GM23248 (cell line): ENCODE measurements around the gene ACP3. TPM values are rescaled to one million over a fixed set of nuclear protein-coding genes. Genes with fewer than 3 reads are reported as not detected.
A peak's percentile ranks its signal among the peaks of the same experiment; 100 is the strongest.

Experiments
- DNase-seq: peaks from one replicate; pipeline ENCODE4 v3.0.0-alpha.2; 2015
- H2AFZ ChIP-seq: fragments of 200-600 bp; sonication (generic); 2 replicates; pipeline ENCODE4 v1.6.1; 2016; ENCODE audit warnings: antibody characterized with exemption
- H3F3A ChIP-seq: fragments of 200-600 bp; sonication (generic); 2 replicates; pipeline ENCODE4 v1.6.1; 2016; ENCODE audit warnings: mild to moderate bottlenecking, antibody characterized with exemption, mixed run types; ENCODE audit not compliant: insufficient read depth
- H3K27ac ChIP-seq: fragments of 200-600 bp; sonication (generic); 2 replicates; pipeline ENCODE4 v1.5.1; 2016; ENCODE audit warnings: mild to moderate bottlenecking
- H3K27me3 ChIP-seq: fragments of 200-600 bp; sonication (generic); replicated peaks from 2 replicates; pipeline ENCODE4 v1.6.1; 2016; ENCODE audit warnings: mild to moderate bottlenecking; ENCODE audit not compliant: insufficient read depth
- H3K36me3 ChIP-seq: fragments of 200-600 bp; sonication (generic); 2 replicates; pipeline ENCODE4 v1.6.1; 2016; ENCODE audit warnings: low read depth, mild to moderate bottlenecking
- H3K4me1 ChIP-seq: fragments of 200-600 bp; sonication (generic); 2 replicates; pipeline ENCODE4 v1.6.1; 2016; ENCODE audit warnings: mild to moderate bottlenecking; ENCODE audit not compliant: insufficient read depth
- H3K4me2 ChIP-seq: fragments of 200-600 bp; sonication (generic); one replicate; pipeline ENCODE4 v1.6.1; 2016; ENCODE audit warnings: mild to moderate bottlenecking; ENCODE audit not compliant: unreplicated experiment
- H3K4me3 ChIP-seq: fragments of 200-600 bp; sonication (generic); 2 replicates; pipeline ENCODE4 v1.5.1; 2016; ENCODE audit warnings: mild to moderate bottlenecking
- H3K79me2 ChIP-seq: fragments of 200-600 bp; sonication (generic); 2 replicates; pipeline ENCODE4 v1.6.1; 2016; ENCODE audit warnings: mild to moderate bottlenecking; ENCODE audit not compliant: insufficient read depth
- H3K9ac ChIP-seq: fragments of 200-600 bp; sonication (generic); 2 replicates; pipeline ENCODE4 v1.6.1; 2016; ENCODE audit warnings: mild to moderate bottlenecking
- H3K9me2 ChIP-seq: fragments of 200-600 bp; sonication (generic); 2 replicates; pipeline ENCODE4 v1.6.1; 2016; ENCODE audit warnings: mixed run types, mild to moderate bottlenecking, moderate library complexity; ENCODE audit not compliant: insufficient read depth
- H3K9me3 ChIP-seq: fragments of 200-600 bp; sonication (generic); one replicate; pipeline ENCODE4 v1.6.1; 2017; ENCODE audit warnings: low read depth
- H4K20me1 ChIP-seq: fragments of 200-600 bp; sonication (generic); 2 replicates; pipeline ENCODE4 v1.6.0; 2016; ENCODE audit not compliant: insufficient read depth
- EZH2 ChIP-seq: fragments of 200-600 bp; sonication (generic); IDR thresholded peaks from 2 replicates; pipeline ENCODE4 v1.6.1; 2018; ENCODE audit warnings: antibody characterized with exemption, mild to moderate bottlenecking; ENCODE audit not compliant: insufficient read depth, poor library complexity, severe bottlenecking
- EZH2phosphoT487 ChIP-seq: fragments of 200-600 bp; sonication (generic); IDR thresholded peaks from 2 replicates; pipeline ENCODE4 v1.6.1; 2018; ENCODE audit warnings: antibody characterized with exemption, moderate library complexity, mild to moderate bottlenecking, low read depth; ENCODE audit not compliant: insufficient read depth
- WGBS, 2 experiments: methylation state at CpG; one replicate each; pipeline ENCODE4 v1.1.6; 2015 to 2017; ENCODE audit warnings: low lambda C conversion rate in 2 of 2, low coverage in 1 of 2; ENCODE audit errors: missing lambda C conversion rate in 2 of 2; 5-methylcytosine and 5-hydroxymethylcytosine counted together
- in situ Hi-C: fragments of 300-500 bp; cut with MboI; formaldehyde crosslinking; loops from 2 replicates; pipeline ENCODE4 v1.15.0; 2020
- polyA plus RNA-seq: library from polyadenylated mRNA; unstranded; fragments of >200 nt; fragmentation: Nextera tagmentation; extraction: Ambion mirVana; gene quantifications from 2 replicates; pipeline ENCODE4 v1.2.1, GENCODE V29; 2016
- total RNA-seq: library from RNA; depleted of rRNA; stranded (reverse); fragments of >200 nt; shearing (Covaris generic); gene quantifications from 2 replicates; pipeline ENCODE4 v1.2.3, GENCODE V29; 2014

ACP3 gene
- total and polyA plus RNA-seq, 2 experiments from 2014 or later: 1.1 to 1.6 TPM

GRCh38 chr3:132285620-132285945 is 31.6 kb upstream of the ACP3 start:
- H3K9me3 ChIP-seq: no peaks in the 10 kb centered on the region
- no peak overlapping the region for H2AFZ ChIP-seq
- H3K27ac ChIP-seq: no peak overlapping the region
- peaks cover 30% of the 10 kb centered on the region for H3K4me1 ChIP-seq
- H3K9ac ChIP-seq: no peak overlapping the region
- H3K79me2 ChIP-seq: no peaks in the 10 kb centered on the region
- H3K4me3 ChIP-seq: no peak overlapping the region
- WGBS, 2 experiments: 73 to 75% methylated on average over 2 of the region's 2 CpGs
- in situ Hi-C loops: no loop called here
- H4K20me1 ChIP-seq: no peaks in the 10 kb centered on the region
- no peaks in the 10 kb centered on the region for H3K27me3 ChIP-seq
- H3K4me2 ChIP-seq: no peak overlapping the region
- H3K9me2 ChIP-seq: no peaks in the 10 kb centered on the region
- H3F3A ChIP-seq: peaks cover 31% of the 10 kb centered on the region
- H3K36me3 ChIP-seq: no peaks in the 10 kb centered on the region
- TF ChIP-seq EZH2 (no peak), EZH2phosphoT487 (no peak)
- DNase-seq: no peak

GRCh38 chr3:132286035-132286434 is 31.2 kb upstream of the ACP3 start:
- peaks cover 31% of the 10 kb centered on the region for H3F3A ChIP-seq
- WGBS, 2 experiments: 91% methylated on average over 1 of the region's 1 CpG
- H3K79me2 ChIP-seq: no peaks in the 10 kb centered on the region
- H3K9ac ChIP-seq: no peak overlapping the region
- no peak overlapping the region for H3K27ac ChIP-seq
- no peaks in the 10 kb centered on the region for H3K9me3 ChIP-seq
- H3K4me2 ChIP-seq: no peak overlapping the region
- in situ Hi-C loops: no loop called here
- H3K4me1 ChIP-seq: peaks cover 32% of the 10 kb centered on the region
- H3K36me3 ChIP-seq: no peaks in the 10 kb centered on the region
- H3K9me2 ChIP-seq: no peaks in the 10 kb centered on the region
- DNase-seq: no peak
- no peaks in the 10 kb centered on the region for H3K27me3 ChIP-seq
- no peak overlapping the region for H3K4me3 ChIP-seq
- no peak overlapping the region for H2AFZ ChIP-seq
- TF ChIP-seq EZH2 (no peak), EZH2phosphoT487 (no peak)
- H4K20me1 ChIP-seq: no peaks in the 10 kb centered on the region

GRCh38 chr3:132288357-132288756 is 28.9 kb upstream of the ACP3 start:
- no peak overlapping the region for H3K9ac ChIP-seq
- TF ChIP-seq EZH2phosphoT487 (no peak), EZH2 (no peak)
- peak; percentile 58 for DNase-seq

GRCh38 chr3:132289316-132289715 is 27.9 kb upstream of the ACP3 start:
- Histone ChIP-seq H3F3A (peaks cover 31% of the 10 kb centered on the region), H3K27ac (peak overlapping the region; percentile 37), H4K20me1 (no peaks in the 10 kb centered on the region), H2AFZ (no peak overlapping the region), H3K4me1 (peaks cover 34% of the 10 kb centered on the region), H3K4me3 (no peak overlapping the region), H3K36me3 (no peaks in the 10 kb centered on the region), H3K9me2 (no peaks in the 10 kb centered on the region), H3K9me3 (no peaks in the 10 kb centered on the region), H3K79me2 (no peaks in the 10 kb centered on the region), H3K4me2 (peak overlapping the region; percentile 43), H3K9ac (no peak overlapping the region), H3K27me3 (no peaks in the 10 kb centered on the region)
- in situ Hi-C loops: no loop called here
- WGBS, 2 experiments: 96 to 100% methylated on average over 1 of the region's 1 CpG
- DNase-seq: peak; percentile 32
- TF ChIP-seq EZH2phosphoT487 (no peak), EZH2 (no peak)

More at GRCh38 chr3:132288357-132288756, 28.9 kb upstream of the ACP3 start:
- Histone ChIP-seq H3K27ac (peak overlapping the region; percentile 37), H3K79me2 (no peaks in the 10 kb centered on the region), H3K9me3 (no peaks in the 10 kb centered on the region), H2AFZ (no peak overlapping the region), H3K36me3 (no peaks in the 10 kb centered on the region), H3K4me2 (peak overlapping the region; percentile 43), H3K4me1 (peaks cover 40% of the 10 kb centered on the region), H3K4me3 (no peak overlapping the region), H3K9me2 (no peaks in the 10 kb centered on the region), H3K27me3 (no peaks in the 10 kb centered on the region), H3F3A (peaks cover 36% of the 10 kb centered on the region), H4K20me1 (no peaks in the 10 kb centered on the region)
- 30 to 35% methylated on average over 2 of the region's 2 CpGs for WGBS, 2 experiments
- in situ Hi-C loops: no loop called here

- no peak overlapping the region for H3K4me3 ChIP-seq
- no peak overlapping the region for H3K9ac ChIP-seq
- peaks cover 31% of the 10 kb centered on the region for H3F3A ChIP-seq
- H3K4me2 ChIP-seq: peak overlapping the region; percentile 4
- H3K36me3 ChIP-seq: no peaks in the 10 kb centered on the region
- no peaks in the 10 kb centered on the region for H3K79me2 ChIP-seq
- peak overlapping the region; percentile 34; the same call in 1 of the 2 replicates for H3K27ac ChIP-seq
- no peaks in the 10 kb centered on the region for H3K9me3 ChIP-seq
- no peaks in the 10 kb centered on the region for H3K27me3 ChIP-seq
- DNase-seq: peak; percentile 89
- peaks cover 34% of the 10 kb centered on the region for H3K4me1 ChIP-seq
- no peak overlapping the region for H2AFZ ChIP-seq
- no peaks in the 10 kb centered on the region for H4K20me1 ChIP-seq
- no peak for TF ChIP-seq EZH2phosphoT487
- no peak for TF ChIP-seq EZH2
- H3K9me2 ChIP-seq: no peaks in the 10 kb centered on the region
- in situ Hi-C loops: no loop called here
- WGBS, 2 experiments: 2 to 5% methylated on average over 3 of the region's 3 CpGs
Measured at GRCh38 chr3:132290833-132291232, 26.4 kb upstream of the ACP3 start.
